ENCODE data around the gene DR1.

GRCh38 chr1:93411000-93411399 lies 65.3 kb downstream of the DR1 start:
- no peak for TF ChIP-seq POLR2A (IDR thresholded peaks at IDR 0.05)
- TF ChIP-seq, protein P1, sequence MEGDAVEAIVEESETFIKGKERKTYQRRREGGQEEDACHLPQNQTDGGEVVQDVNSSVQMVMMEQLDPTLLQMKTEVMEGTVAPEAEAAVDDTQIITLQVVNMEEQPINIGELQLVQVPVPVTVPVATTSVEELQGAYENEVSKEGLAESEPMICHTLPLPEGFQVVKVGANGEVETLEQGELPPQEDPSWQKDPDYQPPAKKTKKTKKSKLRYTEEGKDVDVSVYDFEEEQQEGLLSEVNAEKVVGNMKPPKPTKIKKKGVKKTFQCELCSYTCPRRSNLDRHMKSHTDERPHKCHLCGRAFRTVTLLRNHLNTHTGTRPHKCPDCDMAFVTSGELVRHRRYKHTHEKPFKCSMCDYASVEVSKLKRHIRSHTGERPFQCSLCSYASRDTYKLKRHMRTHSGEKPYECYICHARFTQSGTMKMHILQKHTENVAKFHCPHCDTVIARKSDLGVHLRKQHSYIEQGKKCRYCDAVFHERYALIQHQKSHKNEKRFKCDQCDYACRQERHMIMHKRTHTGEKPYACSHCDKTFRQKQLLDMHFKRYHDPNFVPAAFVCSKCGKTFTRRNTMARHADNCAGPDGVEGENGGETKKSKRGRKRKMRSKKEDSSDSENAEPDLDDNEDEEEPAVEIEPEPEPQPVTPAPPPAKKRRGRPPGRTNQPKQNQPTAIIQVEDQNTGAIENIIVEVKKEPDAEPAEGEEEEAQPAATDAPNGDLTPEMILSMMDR (IDR thresholded peaks at IDR 0.05): no peak
